ENCODE results near the gene SSRP1. TPM values are rescaled to one million over a fixed set of nuclear protein-coding genes. Genes with fewer than 3 reads are reported as not detected.

Gene SSRP1
- total and polyA plus RNA-seq, 2 experiments from 2014 or later = 205 to 216 TPM

- H3K9me3 Mint-ChIP-seq = no peaks in the 10 kb centered on the region; the same call in 2 of the 3 replicates
- peak overlapping the region; percentile 78; the same call in 1 of the 2 replicates for H3K27ac Mint-ChIP-seq
- no peak for TF ChIP-seq ZNF114 (CRISPR knock-in tag; IDR thresholded peaks at IDR 0.05)
- TF ChIP-seq ZNF462 (CRISPR knock-in tag; IDR thresholded peaks at IDR 0.05) = no peak
- no peak for TF ChIP-seq ZNF331 (CRISPR knock-in tag; IDR thresholded peaks at IDR 0.05; ENCODE audit: low read depth)
- TF ChIP-seq REST (IDR thresholded peaks at IDR 0.05; ENCODE audit: unreplicated experiment) = no peak
- TF ChIP-seq CREB1 (CRISPR knock-in tag; IDR thresholded peaks at IDR 0.05; ENCODE audit: low read depth) = no peak
- no peak for TF ChIP-seq POLR2AphosphoS5 (IDR thresholded peaks at IDR 0.05; ENCODE audit: low read depth)
- TF ChIP-seq EZH2phosphoT487 (IDR thresholded peaks at IDR 0.05; ENCODE audit: unreplicated experiment) = no peak
- H3F3A ChIP-seq (replicated peaks; ENCODE audit: low read depth) = peaks cover 16% of the 10 kb centered on the region
- peak overlapping the region; percentile 20; the same call in 1 of the 3 replicates for H3K4me3 Mint-ChIP-seq
- no peaks in the 10 kb centered on the region for H3K27me3 ChIP-seq (ENCODE audit: insufficient read depth)
- H3K27me3 Mint-ChIP-seq (ENCODE audit: insufficient read depth, low read depth, poor library complexity) = peaks cover 10% of the 10 kb centered on the region
- DNase-seq (ENCODE audit: low spot score) (no peak), ATAC-seq (no peak; the same call in 2 of the 3 replicates)
- peak overlapping the region; percentile 59; the same call in 1 of the 2 replicates for H3K27ac ChIP-seq (ENCODE audit: low read depth)
- peaks cover 36% of the 10 kb centered on the region for H3K36me3 Mint-ChIP-seq (ENCODE audit: low read depth)
- peaks cover 36% of the 10 kb centered on the region for H3K4me1 Mint-ChIP-seq
- H3K9me2 ChIP-seq (ENCODE audit: insufficient read depth) = no peaks in the 10 kb centered on the region
- H3K4me1 ChIP-seq (ENCODE audit: insufficient read depth) = peaks cover 32% of the 10 kb centered on the region
- H3K4me2 ChIP-seq = no peak overlapping the region
- no peak overlapping the region for H2AFZ ChIP-seq
- H3K4me3 ChIP-seq = no peak overlapping the region
- peaks cover 14% of the 10 kb centered on the region for H4K20me1 ChIP-seq (replicated peaks; ENCODE audit: insufficient read depth)
- H3K79me2 ChIP-seq (replicated peaks; ENCODE audit: insufficient read depth) = peaks cover 38% of the 10 kb centered on the region
- H3K36me3 ChIP-seq (ENCODE audit: insufficient read depth) = peaks cover 36% of the 10 kb centered on the region
Measured at GRCh38 chr11:57313788-57314135, 21.9 kb downstream of the SSRP1 start.
